HepG2 (cell line): ENCODE measurements around the gene ACSS1. TPM values are rescaled to one million over a fixed set of nuclear protein-coding genes. Genes with fewer than 3 reads are reported as not detected.

Experiments
- ATF1 ChIP-seq: IDR thresholded peaks from 2 replicates; pipeline ENCODE4 v1.6.1; 2016; ENCODE audit warnings: mild to moderate bottlenecking, control low read depth
- CBX2 ChIP-seq, 2 experiments: fragments of 200-600 bp in 1 of 2; sonication (generic); formaldehyde crosslinking in 1 of 2; IDR thresholded peaks; 2 replicates each; pipeline versions ENCODE4 v1.7.0 to v1.8.1; 2018 to 2022; ENCODE audit warnings: low read depth in 2 of 2, low read length in 1 of 2, mild to moderate bottlenecking in 1 of 2, missing genetic modification reagents in 1 of 2
- HNRNPH1 ChIP-seq: fragments of 200-400 bp; formaldehyde crosslinking; optimal IDR thresholded peaks from 2 replicates; pipeline ENCODE3; 2017; ENCODE audit warnings: mild to moderate bottlenecking, low read depth, low read length
- JUND ChIP-seq: sonication (generic); formaldehyde crosslinking; IDR thresholded peaks from 2 replicates; pipeline ENCODE4 v1.8.0; 2022; ENCODE audit warnings: mild to moderate bottlenecking, missing genetic modification reagents
- KAT7 ChIP-seq: IDR thresholded peaks from 2 replicates; pipeline ENCODE4 v1.6.1; 2018; ENCODE audit warnings: borderline replicate concordance, missing compliant biosample characterization
- NONO ChIP-seq, 2 experiments: fragments of 450-650 bp in 1 of 2; sonication (generic) in 1 of 2; formaldehyde crosslinking in 1 of 2; IDR thresholded peaks in 1 of 2; conservative IDR thresholded peaks in 1 of 2; 2 replicates each; pipeline versions ENCODE4 v1.6.1 to v1.8.0; 2017 to 2022; ENCODE audit warnings: mild to moderate bottlenecking in 1 of 2, missing genetic modification reagents in 1 of 2, moderate library complexity in 1 of 2
- RBAK ChIP-seq: sonication (generic); formaldehyde crosslinking; IDR thresholded peaks from 2 replicates; pipeline ENCODE4 v1.5.1; 2020; ENCODE audit warnings: mild to moderate bottlenecking, missing genetic modification reagents
- SP5 ChIP-seq: IDR thresholded peaks from 2 replicates; pipeline ENCODE4 v1.6.1; 2016; ENCODE audit warnings: low read depth, borderline replicate concordance
- SRY ChIP-seq: sonication (generic); formaldehyde crosslinking; IDR thresholded peaks from 2 replicates; pipeline ENCODE4 v1.8.0; 2022; ENCODE audit warnings: mild to moderate bottlenecking, missing genetic modification reagents
- ZEB1 ChIP-seq: IDR thresholded peaks from 2 replicates; pipeline ENCODE4 v1.6.1; 2012; ENCODE audit warnings: mild to moderate bottlenecking, low read depth, inconsistent platforms; ENCODE audit not compliant: insufficient replicate concordance
- ZNF260 ChIP-seq: sonication (generic); formaldehyde crosslinking; IDR thresholded peaks from 2 replicates; pipeline ENCODE4 v1.4.0; 2020; ENCODE audit warnings: missing genetic modification reagents, low read depth, mild to moderate bottlenecking, borderline replicate concordance
- ZNF468 ChIP-seq: sonication (generic); formaldehyde crosslinking; IDR thresholded peaks from 2 replicates; pipeline ENCODE4 v1.8.0; 2022; ENCODE audit warnings: mild to moderate bottlenecking, moderate library complexity, missing genetic modification reagents
- ZNF782 ChIP-seq: sonication (generic); formaldehyde crosslinking; IDR thresholded peaks from 2 replicates; pipeline ENCODE4 v1.4.0; 2020; ENCODE audit warnings: missing genetic modification reagents, mild to moderate bottlenecking, borderline replicate concordance
- ZSCAN31 ChIP-seq: sonication (generic); formaldehyde crosslinking; IDR thresholded peaks from 2 replicates; pipeline ENCODE4 v1.5.0; 2020; ENCODE audit warnings: low read depth, mild to moderate bottlenecking, missing genetic modification reagents
- polyA plus RNA-seq, 8 experiments: library from polyadenylated mRNA; depleted of rRNA in 3 of 8; stranded (reverse) in 7 of 8; unstranded in 1 of 8; fragments of >200 nt; fragmentation: Illumina TruSeq in 4 of 8; extraction: Trizol in 4 of 8; gene quantifications; 2 replicates each; pipeline versions ENCODE4 v1.2.1 to v1.2.3, GENCODE V29; 2011 to 2016; ENCODE audit warnings: low read depth in 4 of 8, missing spikeins in 1 of 8, mixed read lengths in 1 of 8; ENCODE audit not compliant: insufficient read depth in 1 of 8
- total RNA-seq, 5 experiments: library from RNA; depleted of rRNA; stranded (reverse); fragments of >200 nt; fragmentation: Illumina TruSeq; extraction: Trizol; gene quantifications; 2 replicates each; pipeline ENCODE4 v1.2.3, GENCODE V29; 2016; ENCODE audit warnings: low read depth in 1 of 5
- TF ChIP-seq, protein P1 (sequence below): sonication (generic); formaldehyde crosslinking; IDR thresholded peaks from 2 replicates; pipeline ENCODE4 v1.4.0; 2020; ENCODE audit warnings: missing genetic modification reagents, borderline replicate concordance
- TF ChIP-seq, protein P2 (sequence below): sonication (generic); formaldehyde crosslinking; IDR thresholded peaks from 2 replicates; pipeline ENCODE4 v1.8.1; 2023; ENCODE audit warnings: mild to moderate bottlenecking, missing genetic modification reagents
- TF ChIP-seq, protein P3 (sequence below): IDR thresholded peaks from 2 replicates; pipeline ENCODE4 v1.6.1; 2016; ENCODE audit warnings: mild to moderate bottlenecking, missing biosample characterization, missing genetic modification reagents
- TF ChIP-seq, protein P4 (sequence below): IDR thresholded peaks from 2 replicates; pipeline ENCODE4 v1.6.1; 2012; ENCODE audit warnings: low read depth, low read length, improper control_type of control experiment
- TF ChIP-seq, protein P5 (sequence below): sonication (generic); formaldehyde crosslinking; IDR thresholded peaks from 2 replicates; pipeline ENCODE4 v1.4.0; 2020; ENCODE audit warnings: mild to moderate bottlenecking, low read depth, missing genetic modification reagents

ACSS1 gene
- total and polyA plus RNA-seq, 2 of the 13 experiments (the other 11 are each of a cell fraction or from before 2014, with no cell fraction given) = 15.2 to 41.6 TPM

DNA sequence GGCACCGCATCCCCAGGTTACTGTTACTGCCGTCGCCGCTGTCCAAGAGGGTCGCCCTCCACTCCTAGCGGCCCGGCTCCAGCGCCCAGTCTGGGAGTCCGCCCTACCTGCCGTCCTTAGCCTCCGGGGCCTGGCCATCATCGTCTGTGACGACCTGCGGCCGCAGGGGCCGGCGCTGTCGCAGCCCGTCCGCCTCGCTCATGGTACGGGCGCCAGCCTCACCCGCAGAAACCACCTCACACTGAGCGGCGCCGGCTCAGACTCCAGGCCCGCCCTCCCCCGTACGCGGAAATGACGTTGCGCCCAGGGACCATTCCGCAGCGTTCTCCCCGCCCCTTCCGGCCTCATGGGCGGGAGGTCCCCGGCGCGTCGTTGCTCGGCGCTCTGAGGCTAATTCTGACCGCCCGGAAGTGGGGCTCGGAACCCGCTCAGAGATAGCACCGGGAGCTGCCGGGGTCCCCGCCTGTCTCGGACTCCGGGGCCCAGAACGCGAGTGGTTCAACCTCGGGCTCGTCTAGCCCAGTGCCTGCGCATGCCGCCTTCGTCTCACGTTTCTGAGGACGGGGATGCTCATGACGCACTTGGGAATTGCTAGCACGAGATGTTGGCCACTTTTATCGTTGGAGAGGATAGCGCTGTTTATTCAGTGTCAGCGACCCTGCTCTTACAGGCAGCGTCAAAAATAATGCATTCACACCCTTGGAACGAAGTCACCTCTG lies 65.3 kb downstream of the ACSS1 start, which contains the start of gene APMAP (continued):
- TF ChIP-seq ZNF260 (CRISPR knock-in tag) (no peak), SP5 (CRISPR knock-in tag) (peak; percentile 89), ZEB1 (peak; percentile 31), RBAK (CRISPR knock-in tag) (0 out of 2 replicates have a peak, but pooled peaks have one; percentile 24), KAT7 (CRISPR knock-in tag) (peak; percentile 99), CBX2 (IDR thresholded peaks at IDR 0.05; ENCODE audit: low read depth, low read length) (no peak), CBX2 (CRISPR knock-in tag; IDR thresholded peaks at IDR 0.05; ENCODE audit: low read depth) (no peak), ZNF468 (CRISPR knock-in tag) (peak; percentile 94; the same call in 1 of the 2 replicates), ATF1 (CRISPR knock-in tag) (peak; percentile 96), SRY (CRISPR knock-in tag) (peak; percentile 94), HNRNPH1 (no peak), ZSCAN31 (CRISPR knock-in tag) (peak; percentile 98), NONO (IDR thresholded peaks at IDR 0.05) (no peak), NONO (CRISPR knock-in tag; conservative IDR thresholded peaks at IDR 0.05) (peak; percentile 90; the same call in 1 of the 2 replicates), JUND (no peak; the same call in 1 of the 2 replicates), ZNF782 (CRISPR knock-in tag) (peak; percentile 82; the same call in 1 of the 2 replicates)
- TF ChIP-seq, protein P1, sequence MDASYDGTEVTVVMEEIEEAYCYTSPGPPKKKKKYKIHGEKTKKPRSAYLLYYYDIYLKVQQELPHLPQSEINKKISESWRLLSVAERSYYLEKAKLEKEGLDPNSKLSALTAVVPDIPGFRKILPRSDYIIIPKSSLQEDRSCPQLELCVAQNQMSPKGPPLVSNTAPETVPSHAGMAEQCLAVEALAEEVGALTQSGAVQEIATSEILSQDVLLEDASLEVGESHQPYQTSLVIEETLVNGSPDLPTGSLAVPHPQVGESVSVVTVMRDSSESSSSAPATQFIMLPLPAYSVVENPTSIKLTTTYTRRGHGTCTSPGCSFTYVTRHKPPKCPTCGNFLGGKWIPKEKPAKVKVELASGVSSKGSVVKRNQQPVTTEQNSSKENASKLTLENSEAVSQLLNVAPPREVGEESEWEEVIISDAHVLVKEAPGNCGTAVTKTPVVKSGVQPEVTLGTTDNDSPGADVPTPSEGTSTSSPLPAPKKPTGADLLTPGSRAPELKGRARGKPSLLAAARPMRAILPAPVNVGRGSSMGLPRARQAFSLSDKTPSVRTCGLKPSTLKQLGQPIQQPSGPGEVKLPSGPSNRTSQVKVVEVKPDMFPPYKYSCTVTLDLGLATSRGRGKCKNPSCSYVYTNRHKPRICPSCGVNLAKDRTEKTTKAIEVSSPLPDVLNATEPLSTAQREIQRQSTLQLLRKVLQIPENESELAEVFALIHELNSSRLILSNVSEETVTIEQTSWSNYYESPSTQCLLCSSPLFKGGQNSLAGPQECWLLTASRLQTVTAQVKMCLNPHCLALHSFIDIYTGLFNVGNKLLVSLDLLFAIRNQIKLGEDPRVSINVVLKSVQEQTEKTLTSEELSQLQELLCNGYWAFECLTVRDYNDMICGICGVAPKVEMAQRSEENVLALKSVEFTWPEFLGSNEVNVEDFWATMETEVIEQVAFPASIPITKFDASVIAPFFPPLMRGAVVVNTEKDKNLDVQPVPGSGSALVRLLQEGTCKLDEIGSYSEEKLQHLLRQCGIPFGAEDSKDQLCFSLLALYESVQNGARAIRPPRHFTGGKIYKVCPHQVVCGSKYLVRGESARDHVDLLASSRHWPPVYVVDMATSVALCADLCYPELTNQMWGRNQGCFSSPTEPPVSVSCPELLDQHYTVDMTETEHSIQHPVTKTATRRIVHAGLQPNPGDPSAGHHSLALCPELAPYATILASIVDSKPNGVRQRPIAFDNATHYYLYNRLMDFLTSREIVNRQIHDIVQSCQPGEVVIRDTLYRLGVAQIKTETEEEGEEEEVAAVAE (CRISPR knock-in tag) = peak; percentile 90; the same call in 1 of the 2 replicates
- TF ChIP-seq, protein P2, sequence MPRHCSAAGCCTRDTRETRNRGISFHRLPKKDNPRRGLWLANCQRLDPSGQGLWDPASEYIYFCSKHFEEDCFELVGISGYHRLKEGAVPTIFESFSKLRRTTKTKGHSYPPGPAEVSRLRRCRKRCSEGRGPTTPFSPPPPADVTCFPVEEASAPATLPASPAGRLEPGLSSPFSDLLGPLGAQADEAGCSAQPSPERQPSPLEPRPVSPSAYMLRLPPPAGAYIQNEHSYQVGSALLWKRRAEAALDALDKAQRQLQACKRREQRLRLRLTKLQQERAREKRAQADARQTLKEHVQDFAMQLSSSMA (CRISPR knock-in tag) = peak; percentile 97
- TF ChIP-seq, protein P3, sequence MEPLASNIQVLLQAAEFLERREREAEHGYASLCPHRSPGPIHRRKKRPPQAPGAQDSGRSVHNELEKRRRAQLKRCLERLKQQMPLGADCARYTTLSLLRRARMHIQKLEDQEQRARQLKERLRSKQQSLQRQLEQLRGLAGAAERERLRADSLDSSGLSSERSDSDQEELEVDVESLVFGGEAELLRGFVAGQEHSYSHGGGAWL = peak; percentile 99
- TF ChIP-seq, protein P4, sequence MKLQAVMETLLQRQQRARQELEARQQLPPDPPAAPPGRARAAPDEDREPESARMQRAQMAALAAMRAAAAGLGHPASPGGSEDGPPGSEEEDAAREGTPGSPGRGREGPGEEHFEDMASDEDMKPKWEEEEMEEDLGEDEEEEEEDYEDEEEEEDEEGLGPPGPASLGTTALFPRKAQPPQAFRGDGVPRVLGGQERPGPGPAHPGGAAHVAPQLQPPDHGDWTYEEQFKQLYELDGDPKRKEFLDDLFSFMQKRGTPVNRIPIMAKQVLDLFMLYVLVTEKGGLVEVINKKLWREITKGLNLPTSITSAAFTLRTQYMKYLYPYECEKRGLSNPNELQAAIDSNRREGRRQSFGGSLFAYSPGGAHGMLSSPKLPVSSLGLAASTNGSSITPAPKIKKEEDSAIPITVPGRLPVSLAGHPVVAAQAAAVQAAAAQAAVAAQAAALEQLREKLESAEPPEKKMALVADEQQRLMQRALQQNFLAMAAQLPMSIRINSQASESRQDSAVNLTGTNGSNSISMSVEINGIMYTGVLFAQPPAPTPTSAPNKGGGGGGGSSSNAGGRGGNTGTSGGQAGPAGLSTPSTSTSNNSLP = no peak
- TF ChIP-seq, protein P5, sequence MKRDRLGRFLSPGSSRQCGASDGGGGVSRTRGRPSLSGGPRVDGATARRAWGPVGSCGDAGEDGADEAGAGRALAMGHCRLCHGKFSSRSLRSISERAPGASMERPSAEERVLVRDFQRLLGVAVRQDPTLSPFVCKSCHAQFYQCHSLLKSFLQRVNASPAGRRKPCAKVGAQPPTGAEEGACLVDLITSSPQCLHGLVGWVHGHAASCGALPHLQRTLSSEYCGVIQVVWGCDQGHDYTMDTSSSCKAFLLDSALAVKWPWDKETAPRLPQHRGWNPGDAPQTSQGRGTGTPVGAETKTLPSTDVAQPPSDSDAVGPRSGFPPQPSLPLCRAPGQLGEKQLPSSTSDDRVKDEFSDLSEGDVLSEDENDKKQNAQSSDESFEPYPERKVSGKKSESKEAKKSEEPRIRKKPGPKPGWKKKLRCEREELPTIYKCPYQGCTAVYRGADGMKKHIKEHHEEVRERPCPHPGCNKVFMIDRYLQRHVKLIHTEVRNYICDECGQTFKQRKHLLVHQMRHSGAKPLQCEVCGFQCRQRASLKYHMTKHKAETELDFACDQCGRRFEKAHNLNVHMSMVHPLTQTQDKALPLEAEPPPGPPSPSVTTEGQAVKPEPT (CRISPR knock-in tag) = 0 out of 2 replicates have a peak, but pooled peaks have one; percentile 90
